NCI-H2227 (cell line): ENCODE data around the gene IL18RAP.

ENCODE experiments used
- DNase-seq: peaks from one replicate; lab custom pipeline; 2025; ENCODE audit not compliant: unreplicated experiment; lab: John Stamatoyannopoulos, UW

IL18RAP gene

GRCh38 chr2:102421890-102422759 is 835 bp upstream of the IL18RAP start:
- DNase-seq: no peak

- DNase-seq: no peak
These were observed 408 bp downstream of the IL18RAP start for GRCh38 chr2:102423368-102423767.

DNA sequence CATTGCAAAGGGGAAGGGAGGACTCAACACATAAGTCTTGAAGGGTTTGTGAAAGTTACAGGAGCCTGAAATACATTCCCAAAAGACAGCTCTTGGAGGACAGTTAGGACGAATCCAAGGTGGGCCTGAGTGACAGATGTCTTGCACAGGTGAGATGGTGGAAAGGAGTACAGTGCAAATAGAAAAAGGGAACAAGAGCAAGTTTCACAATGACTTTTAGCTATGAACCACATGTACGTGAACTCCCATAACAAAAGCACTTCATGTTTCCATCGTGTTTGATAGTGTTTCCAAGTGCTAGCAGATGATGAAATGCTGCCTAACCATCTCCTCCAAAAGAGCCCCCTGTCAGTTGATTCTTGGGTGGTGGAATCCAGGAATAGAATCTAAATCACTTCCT is 1.8 kb downstream of the IL18RAP start:
- no peak for DNase-seq

DNA sequence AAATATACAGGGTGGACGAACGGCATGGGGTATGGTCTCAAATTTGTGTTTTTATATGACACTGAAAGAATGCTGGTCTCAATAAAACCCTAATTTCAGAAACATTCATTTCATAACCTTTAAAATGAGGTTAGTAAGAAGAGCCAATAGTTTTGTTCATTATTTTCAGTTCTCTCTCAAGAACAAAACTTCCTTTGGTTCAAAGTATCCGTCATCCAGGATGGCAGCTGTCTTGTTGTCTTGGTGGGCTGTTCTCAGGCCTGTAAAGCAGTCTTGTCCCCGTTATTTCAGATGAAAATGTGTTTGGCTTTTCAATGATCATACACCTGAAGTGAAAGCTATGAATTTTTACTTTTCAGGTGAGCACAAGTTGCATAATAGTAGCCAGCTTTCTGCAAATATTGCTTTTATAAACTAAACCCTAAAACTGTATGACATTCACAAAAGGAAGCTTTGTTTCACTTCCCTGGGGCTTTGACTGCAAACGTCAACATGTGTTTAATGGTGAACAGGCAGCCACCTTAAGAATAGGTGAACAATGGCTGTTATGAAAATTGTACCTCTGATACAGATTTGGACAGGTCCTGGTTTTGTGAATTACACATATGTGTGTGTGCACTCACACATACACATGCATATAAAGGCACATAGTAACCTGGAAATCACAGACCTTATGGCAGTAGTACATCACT is 2.6 kb downstream of the IL18RAP start:
- no peak for DNase-seq

DNA sequence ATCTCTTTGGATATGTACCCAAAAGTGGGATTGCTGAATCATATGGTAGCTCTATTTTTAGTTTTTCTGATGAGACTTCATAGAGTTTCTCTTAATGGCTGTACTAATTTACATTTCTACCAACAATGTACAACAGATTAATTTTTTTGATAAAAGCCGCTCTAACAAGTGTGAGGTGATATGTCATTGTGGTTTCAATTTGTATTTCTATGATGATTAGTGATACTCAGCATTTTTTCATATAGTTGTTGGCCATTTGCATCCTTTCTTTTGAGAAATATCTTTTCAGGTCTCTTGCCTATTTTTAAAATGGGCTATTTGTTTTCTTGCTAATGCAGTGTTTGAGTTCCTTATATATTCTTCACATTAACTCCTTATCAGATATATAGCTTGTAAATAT is 4.3 kb downstream of the IL18RAP start:
- no peak for DNase-seq

DNA sequence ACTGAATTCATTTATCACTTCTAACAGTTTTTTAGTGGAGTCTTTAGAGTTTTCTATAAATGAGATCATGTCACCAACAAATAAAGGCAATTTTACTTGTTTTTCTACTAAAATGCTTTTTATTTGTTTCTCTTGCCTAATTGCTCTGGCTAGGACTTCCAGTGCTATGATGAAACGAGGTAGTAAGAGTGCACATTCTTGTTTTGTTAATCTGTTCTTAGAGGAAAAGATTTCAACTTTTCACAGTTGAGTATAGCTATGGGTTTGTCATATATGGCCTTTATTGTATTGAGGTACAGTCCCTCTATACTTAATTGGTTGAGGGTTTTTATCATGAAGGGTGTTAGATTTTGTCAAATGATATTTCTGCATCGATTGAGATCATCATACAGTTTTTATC is 5.6 kb downstream of the IL18RAP start:
- no peak for DNase-seq

- DNase-seq: no peak
These were observed 9.4 kb downstream of the IL18RAP start for GRCh38 chr2:102432386-102432785.

GRCh38 chr2:102433973-102434654 is 11.2 kb downstream of the IL18RAP start:
- DNase-seq: no peak

DNA sequence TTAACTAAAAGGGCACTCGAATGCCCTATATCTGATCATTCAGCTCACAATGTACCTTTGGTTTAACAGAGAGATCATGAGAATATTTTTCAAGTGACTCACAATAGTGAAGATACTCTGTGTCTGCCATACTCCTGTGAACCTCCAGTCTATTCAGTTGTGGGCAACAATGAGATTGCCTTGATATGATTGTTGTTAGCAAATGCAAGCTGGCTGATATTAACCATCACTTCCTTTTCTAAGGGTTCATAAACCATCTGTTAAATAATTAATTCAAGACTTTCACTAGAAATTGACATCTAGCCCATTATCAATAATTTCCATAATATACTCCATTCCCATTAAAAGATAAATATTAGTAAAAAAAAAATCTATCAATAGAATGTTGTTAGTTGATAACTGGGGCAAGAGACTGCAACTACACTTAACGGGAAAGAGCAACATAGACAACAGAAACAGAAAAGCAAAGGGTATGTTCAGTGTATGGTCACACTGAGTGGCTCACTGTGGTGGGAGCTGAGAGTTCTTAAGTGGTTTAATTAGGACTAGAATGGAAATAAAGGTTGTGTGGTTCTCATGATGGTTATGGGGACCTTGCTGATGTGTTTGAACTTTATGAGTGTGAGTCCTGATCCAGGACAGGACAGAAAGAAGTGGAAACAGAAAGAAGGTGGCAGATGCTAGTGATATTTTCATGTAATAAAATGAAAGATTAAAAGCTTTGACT is 11.9 kb downstream of the IL18RAP start:
- DNase-seq: no peak

DNA sequence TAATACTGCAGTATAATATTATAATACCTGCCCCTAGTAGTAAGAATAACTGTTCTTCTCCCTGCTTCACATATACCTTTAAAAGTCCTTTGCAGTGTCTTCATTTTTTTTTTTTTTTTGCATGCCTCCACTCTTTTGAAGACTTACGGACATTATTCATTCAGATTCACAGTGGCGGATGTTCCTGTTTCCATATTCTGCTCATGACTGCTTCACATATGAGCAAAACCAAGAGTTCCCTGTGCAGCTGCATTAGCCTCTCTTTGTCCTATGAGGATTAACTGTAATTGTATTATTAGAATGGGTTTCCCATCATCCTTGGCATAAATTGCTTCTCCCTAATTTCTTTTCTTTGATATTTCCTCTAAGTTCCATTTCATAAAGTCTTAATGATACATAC is 12.8 kb downstream of the IL18RAP start:
- DNase-seq: no peak

DNA sequence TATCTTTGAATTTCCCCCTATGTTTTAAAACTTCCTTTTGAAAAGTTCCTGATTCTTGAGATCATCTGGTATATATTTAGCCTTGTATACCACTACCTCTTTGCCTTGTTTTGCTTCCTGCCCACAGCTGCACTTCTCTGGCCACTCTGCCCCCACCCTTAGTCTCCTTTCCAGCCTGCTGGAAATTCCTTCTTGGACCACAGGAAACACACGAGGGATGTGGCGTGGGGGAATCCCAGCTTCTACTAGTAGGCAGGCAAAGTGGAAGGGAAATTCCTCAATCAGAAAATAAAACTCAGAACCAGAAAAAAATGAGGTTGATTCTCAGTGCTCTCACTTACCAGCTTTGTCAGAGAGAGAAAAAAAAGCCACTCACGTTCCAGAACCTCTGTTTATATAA is 13.4 kb downstream of the IL18RAP start:
- no peak for DNase-seq

DNA sequence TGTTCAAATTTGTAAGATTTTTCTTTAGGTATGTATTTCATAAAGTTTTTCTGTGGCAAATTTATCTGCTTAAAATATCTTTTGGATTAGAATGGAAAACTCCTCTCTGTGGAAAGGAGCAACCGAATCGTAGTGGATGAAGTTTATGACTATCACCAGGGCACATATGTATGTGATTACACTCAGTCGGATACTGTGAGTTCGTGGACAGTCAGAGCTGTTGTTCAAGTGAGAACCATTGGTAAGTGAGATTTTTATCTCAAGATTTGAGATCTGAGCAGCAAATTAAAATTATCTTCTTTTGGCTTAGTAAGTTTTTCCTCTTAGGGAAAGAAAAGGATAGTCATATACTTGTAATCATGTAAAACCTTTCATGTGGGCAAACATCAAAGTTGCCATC is 14.2 kb downstream of the IL18RAP start:
- DNase-seq: no peak

GRCh38 chr2:102438111-102438510 is 15.2 kb downstream of the IL18RAP start:
- no peak for DNase-seq

- no peak for DNase-seq
These were observed 15.6 kb downstream of the IL18RAP start for GRCh38 chr2:102438578-102438977.

- no peak for DNase-seq
These were observed 16.2 kb downstream of the IL18RAP start for GRCh38 chr2:102439065-102439695.

DNA sequence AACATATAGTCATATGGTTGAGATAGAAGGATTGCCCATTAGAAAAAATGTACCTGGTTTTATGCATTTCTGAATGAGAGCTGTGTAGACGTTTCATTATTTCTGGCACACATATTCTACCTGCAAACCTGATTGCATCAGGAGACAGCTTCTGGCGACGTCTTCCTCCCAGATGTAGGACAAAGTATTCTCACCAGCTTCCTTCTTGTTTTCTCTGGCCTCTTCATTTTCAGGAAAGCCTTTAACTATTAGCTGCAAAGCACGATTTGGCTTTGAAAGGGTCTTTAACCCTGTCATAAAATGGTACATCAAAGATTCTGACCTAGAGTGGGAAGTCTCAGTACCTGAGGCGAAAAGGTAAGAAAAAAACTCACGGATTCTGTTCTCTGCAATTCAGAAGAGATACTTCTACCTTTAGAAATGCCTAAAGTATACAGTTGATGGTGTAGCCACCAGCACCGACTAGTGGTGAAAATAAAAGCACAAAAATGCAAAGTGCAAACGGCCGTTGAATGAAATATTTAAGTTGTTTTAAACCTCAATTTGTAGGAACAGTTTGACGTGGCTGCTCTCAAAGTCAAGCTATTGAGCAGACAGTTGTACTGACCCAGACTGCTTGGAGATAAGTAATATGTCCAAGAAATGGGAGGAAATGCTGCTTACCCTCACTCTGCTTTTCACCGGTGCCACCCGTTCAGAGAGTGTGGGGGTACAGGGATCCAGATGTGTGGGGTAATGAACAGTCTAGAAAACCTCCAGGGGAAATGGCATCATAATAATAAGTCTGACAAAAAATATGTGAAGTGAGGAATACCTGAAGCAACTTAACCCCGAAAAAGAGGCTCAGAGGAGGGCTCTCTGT is 20.2 kb downstream of the IL18RAP start:
- DNase-seq: no peak

DNA sequence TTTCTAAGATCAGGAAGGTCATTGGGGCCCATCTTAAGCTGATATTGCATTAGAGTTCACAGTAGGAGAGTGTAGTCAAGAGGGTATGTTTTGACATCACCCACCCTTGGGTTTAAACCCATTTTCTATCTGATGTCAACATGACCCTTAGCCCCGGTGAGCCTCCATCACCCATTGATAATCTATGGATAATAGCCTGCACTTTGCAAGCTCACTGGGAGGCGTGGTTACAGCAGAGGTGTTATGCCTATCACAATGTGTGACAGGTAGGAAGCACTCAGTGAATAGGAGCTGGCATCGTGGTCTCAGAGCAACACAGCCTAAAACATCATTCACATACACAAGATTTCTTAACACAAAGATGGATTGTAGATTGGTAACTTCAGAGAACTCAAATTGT is 21.3 kb downstream of the IL18RAP start:
- no peak for DNase-seq

GRCh38 chr2:102446936-102447335 is 24.0 kb downstream of the IL18RAP start:
- DNase-seq: no peak

DNA sequence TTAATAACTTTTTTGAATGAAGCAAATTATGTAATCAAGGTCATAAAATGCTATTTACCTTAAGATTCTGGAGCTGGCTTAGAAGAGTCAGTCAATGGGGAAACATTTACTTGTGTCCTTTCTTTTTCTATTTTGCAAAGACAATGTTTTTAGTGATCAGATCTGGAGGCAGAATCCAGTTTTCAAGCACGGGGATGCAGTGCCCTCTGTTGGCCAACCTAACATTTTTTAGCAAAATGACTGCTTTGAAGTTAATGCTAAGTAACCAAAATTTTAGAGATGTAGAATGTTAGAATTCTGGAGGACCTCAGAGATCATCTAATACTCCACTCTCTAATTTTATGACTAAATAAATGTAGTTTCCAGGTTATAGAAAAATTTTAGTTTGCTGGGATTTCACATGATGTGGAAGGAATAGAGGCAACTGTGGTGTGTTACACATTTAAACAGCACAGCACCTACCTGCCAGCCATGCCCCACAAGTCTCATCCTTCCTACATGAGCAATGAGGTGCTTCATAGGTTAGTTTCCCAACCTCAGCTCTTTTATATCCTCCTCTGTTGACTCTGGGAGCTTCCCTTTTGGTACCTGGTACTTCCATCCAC is 26.5 kb downstream of the IL18RAP start:
- DNase-seq: peak; percentile 16
